Activated naive CD8-positive, alpha-beta T cell treated with anti-CD3 and anti-CD28 coated beads, Interleukin-2, amount 10 ng/mL, durations not matched to agents 7 days and 5 days (primary cell): ENCODE data around the gene TRIM14. TPM values are rescaled to one million over a fixed set of nuclear protein-coding genes. Genes with fewer than 3 reads are reported as not detected.

Experiments used
- ATAC-seq: fragments of 150-1000 bp; cut with Tn5 transposase; one replicate; pipeline ENCODE4 v1.10.0; 2021; ENCODE audit warnings: low read depth, moderate library complexity
- POLR2A ChIA-PET: fragments of 350-600 bp; sonication (Branson Sonifier 250); formaldehyde crosslinking; loops from one replicate; lab custom pipeline; 2021; ENCODE audit warnings: antibody characterized with exemption; lab: Charles Lee
- DNase-seq: peaks from one replicate; pipeline ENCODE4 v3.0.0; 2021
- H3K27ac Mint-ChIP-seq: one replicate; pipeline ENCODE4 v1.8.0; 2022; ENCODE audit warnings: mild to moderate bottlenecking, mixed read lengths
- H3K27me3 Mint-ChIP-seq: one replicate; pipeline ENCODE4 v1.8.0; 2022; ENCODE audit warnings: mild to moderate bottlenecking, moderate library complexity, mixed read lengths
- H3K36me3 Mint-ChIP-seq: one replicate; pipeline ENCODE4 v1.8.0; 2021; ENCODE audit warnings: mild to moderate bottlenecking, mixed read lengths
- H3K4me1 Mint-ChIP-seq: one replicate; pipeline ENCODE4 v1.8.0; 2021; ENCODE audit warnings: mixed read lengths
- H3K4me3 Mint-ChIP-seq: one replicate; pipeline ENCODE4 v1.8.0; 2022; ENCODE audit warnings: mild to moderate bottlenecking, moderate library complexity, mixed read lengths
- H3K9me3 Mint-ChIP-seq: one replicate; pipeline ENCODE4 v1.8.0; 2021; ENCODE audit warnings: mixed read lengths
- total RNA-seq, 2 experiments: library from RNA; stranded (reverse); gene quantifications; one replicate each; pipeline ENCODE4 v1.2.3, GENCODE V29; 2021

TRIM14 gene
- total RNA-seq, 2 experiments from 2014 or later, result 99.0 to 108 TPM

GRCh38 chr9:98064623-98065392 lies 54.2 kb downstream of the TRIM14 start:
- Mint-ChIP-seq H3K36me3 (peaks cover 27% of the 10 kb centered on the region), H3K4me1 (peaks cover 18% of the 10 kb centered on the region), H3K4me3 (no peak overlapping the region), H3K27ac (no peak overlapping the region), H3K27me3 (no peaks in the 10 kb centered on the region), H3K9me3 (no peaks in the 10 kb centered on the region)
- ATAC-seq (no peak), DNase-seq (no peak)
- POLR2A ChIA-PET, result no interaction called here

GRCh38 chr9:98062161-98062560 lies 56.9 kb downstream of the TRIM14 start:
- no peak for DNase-seq
- Mint-ChIP-seq H3K4me3 (no peak overlapping the region), H3K9me3 (no peaks in the 10 kb centered on the region), H3K4me1 (peaks cover 18% of the 10 kb centered on the region), H3K27ac (no peak overlapping the region), H3K36me3 (peaks cover 21% of the 10 kb centered on the region), H3K27me3 (no peaks in the 10 kb centered on the region)
- ATAC-seq, result no peak
- POLR2A ChIA-PET, result interaction anchor here (0.7 kb wide), 1 partner anchor 76 kb away, joined by 3 read pairs; no protein-coding TSS in a partner anchor

- POLR2A ChIA-PET, result interaction anchor here (1.0 to 4.3 kb wide), 15 partner anchors 11 to 199 kb away, joined by 3 to 42 read pairs (median 9); partner anchors contain the start of genes ANP32B, CORO2A, TBC1D2 and TRIM14
- no peaks in the 10 kb centered on the region for H3K27me3 Mint-ChIP-seq
Observed at GRCh38 chr9:98057138-98057799, 61.8 kb downstream of the TRIM14 start.

GRCh38 chr9:98056269-98057137 lies 62.5 kb downstream of the TRIM14 start, which contains the start of gene NANS:
Gene NANS (plus strand): TSS chr9:98056732. CDS start chr9:98056809, 77 bp downstream.
- no peaks in the 10 kb centered on the region for H3K9me3 Mint-ChIP-seq
- H3K27me3 Mint-ChIP-seq, result no peaks in the 10 kb centered on the region
- ATAC-seq, result peak; percentile 94
- POLR2A ChIA-PET, result interaction anchor here (0.6 to 4.3 kb wide), 17 partner anchors 10 to 423 kb away, joined by 3 to 42 read pairs (median 5); partner anchors contain the start of genes ANP32B, CORO2A, NCBP1 and TBC1D2
- H3K36me3 Mint-ChIP-seq, result peaks cover 16% of the 10 kb centered on the region
- H3K27ac Mint-ChIP-seq, result peak within 1 kb of the TSS; percentile 94
- peak; percentile 94 for DNase-seq
- peaks cover 20% of the 10 kb centered on the region for H3K4me1 Mint-ChIP-seq
- H3K4me3 Mint-ChIP-seq, result peak within 1 kb of the TSS; percentile 94

More at GRCh38 chr9:98057138-98057799, 61.8 kb downstream of the TRIM14 start:
- H3K9me3 Mint-ChIP-seq, result no peaks in the 10 kb centered on the region
- H3K36me3 Mint-ChIP-seq, result peaks cover 12% of the 10 kb centered on the region
- peaks cover 15% of the 10 kb centered on the region for H3K4me1 Mint-ChIP-seq
- peak overlapping the region; percentile 92 for H3K27ac Mint-ChIP-seq
- no peak for ATAC-seq
- peak overlapping the region; percentile 94 for H3K4me3 Mint-ChIP-seq
- no peak for DNase-seq

DNA sequence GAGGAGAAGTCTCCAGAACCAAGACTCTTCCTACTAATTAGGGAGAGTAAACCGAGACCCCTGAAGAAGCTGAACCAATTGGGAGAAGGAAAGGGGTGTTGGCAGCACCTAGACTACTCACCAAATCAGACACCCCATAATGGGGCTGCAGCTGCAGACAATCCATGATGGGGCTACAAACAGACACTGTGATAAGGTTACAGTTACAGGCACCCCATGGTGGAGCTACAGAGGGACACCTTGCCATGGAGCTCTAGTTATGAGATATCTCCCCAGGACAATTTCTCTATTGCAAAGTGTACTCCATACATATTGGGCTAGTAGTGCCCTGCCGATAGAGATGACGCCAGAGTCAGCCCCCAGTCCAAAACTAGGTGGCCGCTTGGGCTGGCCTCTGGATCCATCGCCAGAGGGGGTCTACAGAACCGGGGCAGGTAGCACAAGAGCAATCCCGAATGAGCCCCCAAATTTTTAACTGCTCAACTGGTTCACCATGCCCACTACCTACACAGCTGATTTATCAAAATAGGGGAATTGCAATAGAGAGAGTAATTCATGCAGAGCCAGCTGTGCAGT lies 64.6 kb downstream of the TRIM14 start:
- peaks cover 22% of the 10 kb centered on the region for H3K4me1 Mint-ChIP-seq

DNA sequence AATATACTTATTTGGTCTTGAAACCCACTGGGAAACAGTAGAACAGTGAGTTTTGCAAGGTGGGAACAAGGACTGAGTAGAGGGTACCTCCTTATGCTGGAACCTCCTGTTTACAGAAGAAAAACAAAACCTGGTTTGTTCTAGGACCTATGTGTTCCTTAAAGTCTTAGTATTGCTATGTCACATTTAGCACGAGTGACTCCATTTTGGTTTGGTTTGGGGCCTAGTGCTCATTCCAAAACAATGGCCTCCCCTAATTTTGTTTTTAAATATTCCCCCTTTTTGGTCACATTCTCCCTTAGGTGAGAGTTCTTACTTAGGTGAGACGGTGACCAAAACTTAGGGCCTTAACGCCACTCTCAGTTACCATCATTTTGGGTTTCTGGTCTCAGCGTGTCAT lies 68.7 kb downstream of the TRIM14 start:
- ATAC-seq, result no peak
- H3K9me3 Mint-ChIP-seq, result no peaks in the 10 kb centered on the region
- H3K36me3 Mint-ChIP-seq, result peaks cover 30% of the 10 kb centered on the region

More for the DNA sequence above, 64.6 kb downstream of the TRIM14 start:
- POLR2A ChIA-PET, result interaction anchor here (0.8 to 4.3 kb wide), 3 partner anchors 8 to 132 kb away, joined by 3 to 42 read pairs (median 3); partner anchors contain the start of gene TRMO
- DNase-seq (no peak), ATAC-seq (no peak)
- no peaks in the 10 kb centered on the region for H3K27me3 Mint-ChIP-seq
- H3K9me3 Mint-ChIP-seq, result no peaks in the 10 kb centered on the region
- peaks cover 19% of the 10 kb centered on the region for H3K36me3 Mint-ChIP-seq
- H3K4me3 Mint-ChIP-seq, result no peak overlapping the region
- no peak overlapping the region for H3K27ac Mint-ChIP-seq

DNA sequence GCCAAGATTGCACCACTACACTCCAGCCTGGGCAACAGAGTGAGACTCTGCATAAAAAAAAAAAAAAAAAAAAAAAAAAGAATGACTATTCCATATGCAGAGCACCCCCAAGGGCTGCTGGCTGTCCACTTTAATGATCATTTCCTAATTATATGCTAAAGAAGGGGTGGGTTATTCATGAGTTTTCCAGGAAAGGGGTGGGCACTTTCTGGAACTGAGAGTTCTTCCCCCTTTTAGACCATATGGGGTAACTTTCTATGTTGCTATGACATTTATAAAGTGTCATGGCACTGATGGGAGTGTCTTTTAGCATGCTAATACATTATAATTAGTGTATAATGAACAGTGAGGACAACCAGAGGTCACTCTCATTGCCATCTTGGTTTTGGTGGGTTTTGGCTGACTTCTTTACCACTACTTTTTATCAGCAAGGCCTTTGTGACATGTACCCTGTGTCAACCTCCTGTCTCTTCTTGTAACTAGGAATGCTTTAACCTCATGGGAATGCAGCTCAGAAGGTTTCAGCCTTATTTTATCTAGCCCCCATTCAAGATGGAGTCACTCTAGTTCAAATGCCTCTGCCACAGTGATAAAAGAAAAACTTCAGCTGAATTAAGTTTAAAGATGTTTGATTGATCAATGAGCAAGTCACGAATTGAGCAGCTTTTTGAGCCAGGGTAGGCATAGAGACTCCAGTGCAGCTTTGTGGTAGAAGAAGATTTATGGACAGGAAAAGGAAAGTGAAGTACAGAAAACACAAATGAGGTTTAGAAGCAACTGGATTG lies 69.5 kb downstream of the TRIM14 start:
- no peak for DNase-seq
- Mint-ChIP-seq H3K4me1 (peaks cover 32% of the 10 kb centered on the region), H3K27ac (peak overlapping the region; percentile 75), H3K4me3 (peak overlapping the region; percentile 12), H3K27me3 (no peaks in the 10 kb centered on the region), H3K9me3 (peaks cover 3% of the 10 kb centered on the region), H3K36me3 (peaks cover 33% of the 10 kb centered on the region)
- ATAC-seq, result no peak
- POLR2A ChIA-PET, result interaction anchor here (0.6 to 1.0 kb wide), 2 partner anchors 126 to 1775 kb away, joined by 3 read pairs; no protein-coding TSS in a partner anchor

More for the DNA sequence above, 68.7 kb downstream of the TRIM14 start:
- Mint-ChIP-seq H3K27me3 (no peaks in the 10 kb centered on the region), H3K27ac (no peak overlapping the region), H3K4me1 (peaks cover 25% of the 10 kb centered on the region), H3K4me3 (no peak overlapping the region)
- POLR2A ChIA-PET, result no interaction called here
- no peak for DNase-seq

- POLR2A ChIA-PET, result interaction anchor here (1.2 to 4.2 kb wide), 2 partner anchors 9 to 209 kb away, joined by 6 to 42 read pairs; partner anchors contain the start of genes NANS and TBC1D2
- Mint-ChIP-seq H3K4me3 (peak overlapping the region; percentile 58), H3K36me3 (peaks cover 21% of the 10 kb centered on the region), H3K9me3 (peaks cover 3% of the 10 kb centered on the region), H3K4me1 (peaks cover 30% of the 10 kb centered on the region), H3K27ac (no peak overlapping the region), H3K27me3 (peaks cover 6% of the 10 kb centered on the region)
- ATAC-seq, result no peak
- DNase-seq, result no peak
Observed at GRCh38 chr9:98047002-98047401, 72.0 kb downstream of the TRIM14 start.

- no peak for DNase-seq
- Mint-ChIP-seq H3K4me3 (peak overlapping the region; percentile 88), H3K4me1 (peaks cover 27% of the 10 kb centered on the region), H3K27ac (peak overlapping the region; percentile 98), H3K36me3 (peaks cover 19% of the 10 kb centered on the region), H3K9me3 (peaks cover 3% of the 10 kb centered on the region), H3K27me3 (peaks cover 6% of the 10 kb centered on the region)
- ATAC-seq, result no peak
- POLR2A ChIA-PET, result interaction anchor here (1.0 to 4.2 kb wide), 4 partner anchors 9 to 120 kb away, joined by 3 to 42 read pairs (median 6); partner anchors contain the start of genes ANP32B and NANS
Observed at GRCh38 chr9:98046180-98046543, 72.9 kb downstream of the TRIM14 start.

DNA sequence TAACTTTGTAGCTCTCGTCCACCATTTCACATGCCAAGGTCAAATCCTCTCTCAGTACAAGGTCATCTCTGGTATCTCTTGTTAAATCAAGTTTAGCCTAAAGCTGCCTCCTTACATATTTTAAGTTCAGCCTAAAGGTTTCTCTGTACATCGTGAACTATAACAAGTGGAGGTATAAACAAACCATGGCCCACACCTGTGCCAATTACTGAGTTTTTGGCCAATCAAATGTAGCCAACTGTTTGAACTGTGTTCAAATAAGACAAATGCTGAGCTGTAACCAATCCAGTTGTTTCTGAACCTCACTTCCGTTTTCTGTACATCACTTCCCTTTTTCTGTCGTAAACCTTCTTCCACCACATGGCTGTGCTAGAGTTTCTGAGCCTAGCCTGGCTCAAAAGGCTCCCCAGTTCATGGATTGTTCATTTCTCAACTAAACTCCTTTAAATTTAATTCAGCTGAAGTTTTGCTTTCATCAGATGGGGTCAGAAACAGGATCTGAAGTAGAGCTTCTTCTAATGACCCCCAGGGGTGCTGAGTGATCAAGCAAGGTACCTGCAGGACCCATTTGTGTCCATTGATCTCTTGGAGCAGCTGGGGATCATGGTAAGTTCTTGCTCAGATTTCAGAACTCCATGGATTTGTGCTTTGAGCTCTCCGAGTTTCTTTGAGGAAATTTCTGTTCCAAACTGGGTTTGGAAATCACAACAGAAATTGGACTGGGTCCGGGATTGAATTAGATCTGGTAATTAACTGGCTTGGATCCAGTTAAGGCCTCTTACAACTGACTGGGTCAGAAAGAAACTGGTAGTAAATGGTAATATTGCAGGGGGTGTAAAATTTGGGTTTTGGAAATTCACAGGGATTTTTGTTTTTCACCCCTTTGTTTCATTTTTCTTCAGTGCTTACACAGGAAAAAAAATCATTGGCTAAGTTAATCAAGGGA lies 73.5 kb downstream of the TRIM14 start:
- POLR2A ChIA-PET, result interaction anchor here (0.5 to 4.2 kb wide), 11 partner anchors 10 to 210 kb away, joined by 3 to 42 read pairs (median 3); partner anchors contain the start of genes ANP32B, NANS, TBC1D2 and TRIM14
- DNase-seq (no peak), ATAC-seq (peak; percentile 94)
- H3K4me3 Mint-ChIP-seq, result peak overlapping the region; percentile 88
- peak overlapping the region; percentile 98 for H3K27ac Mint-ChIP-seq
- H3K36me3 Mint-ChIP-seq, result peaks cover 19% of the 10 kb centered on the region
- H3K9me3 Mint-ChIP-seq, result peaks cover 3% of the 10 kb centered on the region
- H3K27me3 Mint-ChIP-seq, result peaks cover 7% of the 10 kb centered on the region
- H3K4me1 Mint-ChIP-seq, result peaks cover 27% of the 10 kb centered on the region

DNA sequence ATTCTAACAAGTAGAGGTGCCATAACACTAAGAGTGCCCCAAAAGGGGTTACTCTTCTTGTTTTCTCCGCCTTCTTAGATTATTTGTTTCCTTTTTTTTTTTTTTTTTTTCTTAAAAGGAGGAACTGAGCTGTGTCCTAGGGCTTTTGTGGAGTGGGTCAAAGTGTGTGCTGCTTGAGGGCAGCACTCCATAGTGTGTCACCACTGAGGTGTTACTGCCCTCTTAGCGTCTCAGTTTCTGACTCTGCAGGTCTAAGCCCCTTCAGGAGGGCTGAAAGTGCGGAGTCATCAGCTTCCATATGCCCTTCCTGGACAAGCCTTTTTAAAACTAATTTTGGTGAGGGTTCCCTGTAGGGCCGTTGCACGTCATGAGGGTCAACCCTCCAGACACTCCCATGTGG lies 75.1 kb downstream of the TRIM14 start:
- Mint-ChIP-seq H3K9me3 (peaks cover 3% of the 10 kb centered on the region), H3K4me1 (peaks cover 20% of the 10 kb centered on the region), H3K36me3 (peaks cover 14% of the 10 kb centered on the region), H3K27me3 (peaks cover 16% of the 10 kb centered on the region), H3K27ac (no peak overlapping the region), H3K4me3 (no peak overlapping the region)
- ATAC-seq, result no peak
- no peak for DNase-seq
- POLR2A ChIA-PET, result interaction anchor here (2.9 to 4.2 kb wide), 2 partner anchors 12 to 122 kb away, joined by 19 to 42 read pairs; partner anchors contain the start of genes NANS and TRMO
